Occipital lobe (tissue), 2 donors: ENCODE measurements around the gene ZSCAN30. TPM values are rescaled to one million over a fixed set of nuclear protein-coding genes. Genes with fewer than 3 reads are reported as not detected.

Source experiments
- DNase-seq: peaks from one replicate; lab custom pipeline; 2025; lab: John Stamatoyannopoulos, UW
- total RNA-seq: library from RNA; depleted of rRNA; stranded (reverse); fragments of >200 nt; gene quantifications from one replicate; pipeline ENCODE4 v1.2.3, GENCODE V29; 2014

The ZSCAN30 gene
- total RNA-seq, 1 donor from 2014 or later, result 17.5 TPM

DNA sequence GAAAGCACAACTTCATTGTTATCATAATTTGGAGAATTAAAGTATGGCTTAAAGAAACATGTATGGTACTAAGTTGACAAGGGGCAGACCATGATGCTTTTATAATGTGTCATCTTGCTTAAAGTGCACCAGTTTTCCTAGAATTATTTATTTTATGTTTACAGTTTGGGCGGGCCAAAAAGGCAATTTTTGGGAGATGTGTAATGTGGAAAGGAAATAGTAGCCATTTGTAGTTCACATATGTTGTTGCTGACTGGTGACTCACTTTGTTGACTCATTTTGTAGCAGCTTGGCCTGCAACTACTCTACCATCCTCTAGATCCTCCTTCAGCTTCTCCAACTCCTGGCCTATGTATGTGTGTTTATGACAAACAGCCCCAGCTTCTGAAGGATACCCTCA, 7.7 kb downstream of the ZSCAN30 start:
- DNase-seq, result no peak

DNA sequence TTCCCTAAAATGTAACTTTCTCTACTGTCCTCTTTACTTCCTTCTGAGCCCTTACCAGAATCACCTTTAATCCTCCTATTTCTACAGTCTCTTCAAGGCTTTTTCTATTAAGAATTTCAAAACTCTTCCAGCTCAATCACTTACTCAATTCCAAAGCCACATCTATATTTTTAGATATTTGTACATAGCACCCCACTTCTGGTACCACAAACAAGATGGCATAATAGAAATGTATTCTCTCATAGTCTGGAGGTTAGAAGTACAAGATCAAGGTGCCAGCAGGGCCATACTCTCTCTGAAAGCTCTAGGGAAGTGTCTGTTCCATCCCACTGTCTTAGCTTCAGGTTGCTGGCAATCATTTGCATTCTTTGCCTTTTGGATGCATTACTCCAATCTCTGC, 11.1 kb downstream of the ZSCAN30 start:
- DNase-seq, result no peak

DNA sequence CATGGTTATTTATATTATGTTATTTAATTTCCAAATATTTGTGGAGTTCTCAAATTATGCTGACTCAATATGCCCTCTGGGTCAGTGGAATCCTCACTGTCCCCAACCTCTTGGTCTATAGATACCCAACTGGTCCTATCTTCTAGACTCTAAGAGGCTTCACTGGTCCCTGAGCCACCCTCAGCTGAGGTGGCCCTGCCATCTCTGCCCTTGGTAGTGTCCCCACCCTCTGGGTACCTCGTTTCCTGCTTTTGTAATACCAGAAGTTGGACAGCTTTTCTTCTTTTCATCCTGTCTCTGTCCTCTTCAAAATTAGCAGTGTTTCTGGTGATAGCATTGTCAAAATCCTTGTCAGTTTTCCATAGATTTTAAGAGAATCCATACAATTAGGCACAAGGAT, 11.9 kb downstream of the ZSCAN30 start:
- DNase-seq, result no peak

DNA sequence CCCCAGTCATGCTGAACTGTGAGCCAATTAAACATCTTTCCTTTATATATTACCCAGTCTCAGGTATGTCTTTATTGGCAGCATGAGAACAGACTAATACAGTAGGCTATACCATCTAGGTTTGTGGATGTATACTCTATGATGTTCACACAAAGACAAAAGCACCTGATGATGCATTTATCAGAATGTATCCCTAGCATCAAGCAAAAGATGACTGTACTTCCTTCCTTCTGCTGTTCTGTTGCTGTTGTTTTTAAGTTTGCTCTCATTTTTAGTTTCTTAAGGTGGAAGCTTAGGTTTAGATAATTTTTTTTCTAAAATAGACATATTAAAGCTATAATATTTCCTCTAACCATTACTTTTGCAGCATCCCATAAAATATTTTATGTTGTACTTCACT, 12.4 kb downstream of the ZSCAN30 start:
- DNase-seq, result no peak

- DNase-seq, result no peak
Measured at GRCh38 chr18:35276267-35276666, 13.8 kb downstream of the ZSCAN30 start.

DNA sequence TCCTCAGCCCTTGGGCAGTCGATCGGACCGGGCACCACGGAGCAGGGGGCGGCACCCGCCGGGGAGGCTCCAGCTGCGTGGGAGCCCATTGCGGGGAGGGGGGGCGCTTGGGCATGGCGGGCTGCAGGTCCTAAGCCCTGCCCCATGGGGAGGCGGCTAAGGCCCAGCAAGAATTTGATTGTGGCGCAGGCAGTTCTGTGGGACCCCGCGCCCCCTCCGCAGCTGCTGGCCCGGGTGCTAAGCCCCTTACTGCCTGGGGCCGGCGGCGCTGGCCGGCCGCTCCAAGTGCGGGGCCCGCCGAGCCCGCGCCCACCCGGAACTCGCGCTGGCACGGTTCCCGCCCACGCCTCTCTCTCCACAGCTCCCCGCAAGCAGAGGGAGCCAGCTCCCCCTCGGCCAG, 18.4 kb downstream of the ZSCAN30 start:
- DNase-seq, result no peak

GRCh38 chr18:35268821-35269220, 21.2 kb downstream of the ZSCAN30 start:
- DNase-seq, result no peak

DNA sequence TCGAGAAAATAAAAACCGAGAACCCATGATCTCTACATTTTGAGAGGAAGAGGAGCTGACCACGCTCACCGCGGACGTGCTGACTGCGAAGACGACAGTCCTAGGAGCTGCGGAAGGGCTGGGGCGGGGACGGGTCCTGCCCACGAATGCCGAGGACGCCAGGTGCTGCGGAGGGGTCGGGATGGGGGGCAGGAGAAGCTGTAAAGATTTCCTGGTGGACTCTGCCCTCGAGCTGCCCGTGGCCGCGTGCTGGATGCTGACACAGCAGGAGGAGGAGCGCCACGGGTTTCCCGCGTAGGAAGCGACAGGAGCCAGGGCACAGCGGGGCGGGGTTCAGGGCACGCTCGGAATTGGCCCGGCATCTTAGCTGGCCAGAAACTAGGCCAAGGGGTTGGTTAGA, 22.2 kb downstream of the ZSCAN30 start:
- peak; percentile 10 for DNase-seq

DNA sequence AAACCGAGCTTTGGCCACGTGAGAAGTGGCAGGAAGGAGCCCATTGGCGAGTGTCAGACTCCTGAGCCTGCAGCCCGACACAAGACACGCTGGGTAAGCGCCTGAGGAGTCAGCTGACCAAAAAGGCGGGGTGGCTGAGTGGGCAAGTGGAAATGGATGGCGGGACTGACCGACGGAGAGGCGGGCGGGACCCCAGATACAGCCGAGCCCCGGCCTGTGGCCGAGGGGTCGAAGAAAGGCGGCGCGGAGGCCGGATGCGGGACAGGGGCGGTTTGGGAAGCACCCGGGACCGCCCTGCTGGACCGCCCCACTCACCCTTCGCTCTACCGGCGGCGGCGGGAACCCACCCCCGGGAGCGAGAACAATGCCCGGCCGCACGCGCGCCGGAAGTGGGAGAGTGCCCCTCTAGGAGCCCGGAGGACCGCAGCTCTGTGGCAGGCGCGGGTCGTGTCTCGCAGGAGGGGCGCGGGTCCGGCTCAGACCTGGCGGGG, 22.8 kb downstream of the ZSCAN30 start:
- peak; percentile 78 for DNase-seq

DNA sequence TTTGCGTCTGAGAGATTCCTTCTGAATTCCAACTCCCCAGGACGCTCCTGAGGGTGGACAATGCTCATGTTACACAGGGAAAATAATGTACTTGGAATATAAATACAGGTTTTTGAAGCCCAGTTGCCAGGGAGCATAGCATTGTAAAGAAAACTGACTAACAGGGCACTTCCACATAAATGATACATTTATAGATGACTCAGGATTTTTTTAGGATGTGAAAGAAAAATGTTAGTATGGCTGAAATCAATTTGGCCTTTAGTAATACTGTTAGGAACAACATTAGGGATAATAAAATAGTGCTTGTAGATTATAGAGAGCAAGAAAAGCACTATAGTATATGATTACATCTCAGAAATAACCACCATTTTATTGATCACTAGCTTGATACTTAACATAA, 25.6 kb downstream of the ZSCAN30 start:
- DNase-seq, result no peak

GRCh38 chr18:35256947-35257346, 33.1 kb downstream of the ZSCAN30 start:
- no peak for DNase-seq

DNA sequence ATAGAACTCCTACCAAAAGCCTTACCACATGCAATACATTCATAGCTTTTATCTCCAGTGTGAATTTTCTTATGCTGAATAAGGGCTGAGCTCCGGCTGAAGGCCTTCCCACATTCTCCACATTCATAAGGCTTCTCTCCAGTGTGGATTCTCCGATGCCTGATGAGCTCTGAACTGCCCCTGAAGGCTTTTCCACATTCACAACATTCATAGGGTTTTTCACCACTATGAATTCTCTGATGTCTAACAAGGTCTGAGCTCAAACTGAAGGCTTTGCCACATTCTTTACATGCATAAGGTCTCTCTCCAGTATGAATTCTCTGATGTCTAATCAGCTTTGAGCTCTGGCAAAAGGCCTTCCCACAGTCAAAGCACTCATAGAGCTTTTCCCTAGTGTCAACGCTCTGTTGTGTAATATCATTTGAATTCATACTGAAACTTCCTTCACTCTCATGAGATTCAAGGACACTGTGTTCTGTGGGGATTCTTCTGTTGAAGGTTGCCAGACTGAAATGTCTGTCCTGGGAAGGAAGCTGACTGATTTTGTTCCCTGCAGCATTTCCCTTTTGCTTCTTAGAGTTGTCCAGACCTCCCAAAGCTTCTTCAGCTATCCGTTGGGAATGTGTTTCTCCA, 36.3 kb downstream of the ZSCAN30 start:
- DNase-seq, result no peak

GRCh38 chr18:35252466-35252865, 37.6 kb downstream of the ZSCAN30 start:
- DNase-seq, result no peak

DNA sequence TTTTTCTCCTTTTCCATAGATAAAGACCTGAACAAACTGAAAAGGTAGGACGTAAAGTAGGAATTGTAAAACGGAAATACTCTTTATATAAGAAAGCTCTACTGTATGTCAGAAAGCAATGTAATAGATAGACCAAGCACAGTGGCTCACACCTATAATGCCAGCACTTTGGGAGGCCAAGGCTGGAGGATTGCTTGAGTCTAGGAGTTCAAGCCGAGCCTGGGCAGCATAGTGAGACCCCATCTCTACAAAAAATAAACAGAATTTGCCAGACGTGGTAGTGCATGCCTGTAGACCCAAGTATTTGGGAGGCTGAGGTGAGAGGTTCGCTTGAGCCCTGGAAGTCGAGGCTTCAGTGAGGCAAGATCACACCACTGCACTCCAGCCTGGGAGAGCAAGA, 41.6 kb downstream of the ZSCAN30 start:
- no peak for DNase-seq

DNA sequence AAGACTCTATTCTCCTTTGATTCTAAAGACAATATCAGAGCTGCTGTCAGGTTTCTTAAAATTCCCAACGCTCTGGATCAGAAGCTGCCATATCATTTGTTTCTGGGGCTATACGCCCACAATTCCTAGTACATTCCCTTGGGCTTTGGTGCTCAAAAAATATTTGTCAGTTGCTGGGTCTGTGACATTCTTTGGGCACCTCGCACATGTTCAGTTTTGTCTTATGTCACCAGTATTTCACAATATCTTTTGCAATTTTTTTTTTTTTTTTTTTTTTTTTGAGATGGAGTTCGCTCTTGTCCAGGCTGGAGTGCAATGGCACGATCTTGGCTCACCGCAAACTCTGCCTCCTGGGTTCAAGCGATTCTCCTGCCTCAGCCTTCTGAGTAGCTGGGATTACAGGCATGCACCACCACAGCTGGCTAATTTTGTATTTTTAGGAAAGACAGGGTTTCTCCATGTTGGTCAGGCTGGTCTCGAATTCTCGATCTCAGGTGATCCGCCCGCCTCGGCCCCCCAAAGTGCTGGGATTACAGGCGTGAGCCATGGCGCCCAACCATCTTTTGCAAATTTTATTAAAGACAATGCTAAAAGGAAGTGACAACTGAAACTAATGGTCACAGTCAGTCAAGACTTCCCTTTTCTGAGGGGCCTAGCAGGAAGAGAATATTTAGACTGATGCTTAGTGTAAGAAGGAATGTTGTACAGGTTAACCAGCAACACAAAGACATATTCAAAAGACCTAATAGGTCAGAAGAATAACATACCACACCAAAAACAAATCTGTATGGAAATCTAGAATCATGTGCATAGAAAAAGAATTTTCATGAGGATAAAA, 42.4 kb downstream of the ZSCAN30 start:
- DNase-seq, result no peak

- DNase-seq, result no peak
Measured at GRCh38 chr18:35246831-35247230, 43.2 kb downstream of the ZSCAN30 start.

GRCh38 chr18:35245719-35246317, 44.2 kb downstream of the ZSCAN30 start:
- no peak for DNase-seq

DNA sequence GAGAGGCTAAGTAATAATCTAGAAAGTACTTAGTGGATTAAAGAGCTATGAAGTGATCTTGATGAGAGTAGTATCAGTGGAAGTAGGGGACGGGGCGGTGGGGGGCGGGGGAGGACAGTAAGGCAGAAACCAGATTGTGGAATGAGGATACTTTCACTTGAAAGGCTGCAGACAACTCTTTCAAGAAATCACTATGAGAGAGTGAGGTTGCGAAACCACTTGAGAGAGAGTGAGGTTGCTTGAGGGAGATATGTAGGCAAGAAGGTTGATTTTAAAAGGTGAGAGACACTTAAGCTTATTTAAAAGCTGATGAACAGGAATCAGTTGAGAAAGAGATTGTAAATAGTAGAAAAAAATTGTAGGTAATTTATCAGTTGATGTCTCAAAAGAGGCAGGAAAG, 45.4 kb downstream of the ZSCAN30 start:
- DNase-seq, result no peak

DNA sequence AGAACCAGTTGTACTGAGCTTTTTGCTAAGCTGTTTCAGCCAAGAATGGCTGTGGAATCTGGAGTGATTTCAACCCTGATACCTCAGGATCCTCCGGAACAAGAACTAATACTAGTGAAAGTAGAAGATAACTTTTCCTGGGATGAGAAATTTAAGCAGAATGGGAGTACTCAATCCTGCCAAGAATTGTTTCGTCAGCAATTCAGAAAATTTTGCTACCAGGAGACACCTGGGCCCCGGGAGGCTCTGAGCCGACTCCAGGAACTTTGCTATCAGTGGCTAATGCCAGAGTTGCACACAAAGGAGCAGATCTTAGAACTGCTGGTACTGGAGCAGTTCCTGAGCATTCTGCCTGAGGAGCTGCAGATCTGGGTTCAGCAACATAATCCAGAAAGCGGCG, 47.6 kb downstream of the ZSCAN30 start:
- DNase-seq, result no peak

- DNase-seq, result no peak
Measured at GRCh38 chr18:35241448-35241804, 48.6 kb downstream of the ZSCAN30 start.

DNA sequence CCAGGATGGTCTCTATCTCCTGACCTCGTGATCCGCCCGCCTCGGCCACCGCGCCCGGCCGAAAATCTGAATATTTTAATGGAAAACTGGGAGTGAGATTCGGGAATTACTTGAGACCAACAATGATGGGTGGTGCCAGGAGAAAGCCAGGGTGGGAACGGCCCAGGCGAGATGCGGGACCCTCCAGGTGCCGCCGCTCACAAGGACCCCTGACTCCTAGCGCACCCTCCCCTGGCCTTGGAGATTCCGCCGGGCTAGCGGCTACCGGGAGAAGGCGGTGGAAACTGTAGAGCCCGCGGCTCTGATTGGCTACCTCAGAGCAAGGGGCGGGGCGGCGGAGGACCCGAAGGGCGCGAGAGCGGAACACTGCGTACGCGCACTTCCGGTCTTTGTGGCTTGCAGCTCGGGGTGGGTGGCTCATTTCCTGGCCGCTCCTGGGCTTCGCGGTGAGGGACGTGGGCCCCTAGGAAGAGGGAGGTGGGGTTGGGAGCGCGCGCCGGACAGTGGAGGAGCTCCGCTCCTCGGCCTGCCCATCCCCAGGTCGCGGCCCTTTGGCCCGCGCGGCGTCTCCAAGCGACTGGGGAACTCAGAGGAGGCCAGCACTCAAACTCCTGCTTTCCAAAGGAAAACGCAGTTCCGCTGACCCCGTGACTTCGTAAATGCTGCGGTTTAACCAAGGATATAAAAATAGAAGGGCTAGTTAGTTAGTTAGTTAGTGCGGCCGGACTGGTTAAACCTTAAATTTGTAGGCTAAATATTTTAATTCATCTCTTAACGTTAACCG, 49.2 kb downstream of the ZSCAN30 start, which contains the start of gene ZNF397:
TSS of gene ZNF397 (plus strand) at position 371 of the 784 bp plus-strand sequence. CDS start 1,437 bp downstream, outside the sequence.
- DNase-seq, result peak; percentile 93

DNA sequence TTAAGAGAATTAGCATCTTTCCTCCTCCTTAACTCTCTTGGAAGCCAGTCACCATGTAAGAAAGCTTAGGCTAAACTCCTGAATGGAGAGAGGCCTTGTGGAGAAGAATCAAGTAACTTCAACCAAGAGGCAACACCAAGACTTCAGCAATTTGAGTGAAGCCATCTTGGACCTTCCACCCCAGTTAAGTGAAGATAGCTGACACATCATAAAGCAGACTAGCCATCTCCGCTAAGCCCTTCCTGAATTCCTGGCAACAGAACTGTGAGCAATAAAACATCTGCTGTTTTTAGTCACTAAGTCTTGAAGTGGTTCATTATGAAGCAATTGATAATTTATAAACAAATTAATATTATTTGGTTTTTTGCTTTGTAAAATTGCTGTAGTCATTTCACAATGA, 50.7 kb downstream of the ZSCAN30 start:
- DNase-seq, result no peak
